Measurements from ENCODE around the gene COTL1. TPM values are rescaled to one million over a fixed set of nuclear protein-coding genes. Genes with fewer than 3 reads are reported as not detected.

COTL1 gene
- total and polyA plus RNA-seq, 2 of the 13 experiments (the other 11 are each of a cell fraction or from before 2014, with no cell fraction given), result 8.7 to 16.9 TPM

- no peak for TF ChIP-seq CEBPZ (IDR thresholded peaks at IDR 0.05; ENCODE audit: low read length)
- no peak for TF ChIP-seq SOX13 (IDR thresholded peaks at IDR 0.05)
- TF ChIP-seq SOX13 (CRISPR knock-in tag; conservative IDR thresholded peaks at IDR 0.05 in 1 of 2, IDR thresholded peaks at IDR 0.05 in 1 of 2), result no peak
- TF ChIP-seq ZBTB7B (CRISPR knock-in tag; IDR thresholded peaks at IDR 0.05), result no peak
- TF ChIP-seq ZNF275 (CRISPR knock-in tag; IDR thresholded peaks at IDR 0.05; ENCODE audit: borderline replicate concordance), result no peak
- TF ChIP-seq ASH2L (IDR thresholded peaks at IDR 0.05; ENCODE audit: insufficient read length, low read depth, low read length), result no peak
- no peak for TF ChIP-seq ZNF121 (CRISPR knock-in tag; IDR thresholded peaks at IDR 0.05)
- TF ChIP-seq ZSCAN31 (CRISPR knock-in tag; IDR thresholded peaks at IDR 0.05; ENCODE audit: low read depth), result no peak
- no peak for TF ChIP-seq UBTF (CRISPR knock-in tag; IDR thresholded peaks at IDR 0.05)
These were observed 37.1 kb upstream of the COTL1 start (continued) for GRCh38 chr16:84654998-84655397.
